Measurements from ENCODE around the gene TUBGCP6.

Gene TUBGCP6

DNA sequence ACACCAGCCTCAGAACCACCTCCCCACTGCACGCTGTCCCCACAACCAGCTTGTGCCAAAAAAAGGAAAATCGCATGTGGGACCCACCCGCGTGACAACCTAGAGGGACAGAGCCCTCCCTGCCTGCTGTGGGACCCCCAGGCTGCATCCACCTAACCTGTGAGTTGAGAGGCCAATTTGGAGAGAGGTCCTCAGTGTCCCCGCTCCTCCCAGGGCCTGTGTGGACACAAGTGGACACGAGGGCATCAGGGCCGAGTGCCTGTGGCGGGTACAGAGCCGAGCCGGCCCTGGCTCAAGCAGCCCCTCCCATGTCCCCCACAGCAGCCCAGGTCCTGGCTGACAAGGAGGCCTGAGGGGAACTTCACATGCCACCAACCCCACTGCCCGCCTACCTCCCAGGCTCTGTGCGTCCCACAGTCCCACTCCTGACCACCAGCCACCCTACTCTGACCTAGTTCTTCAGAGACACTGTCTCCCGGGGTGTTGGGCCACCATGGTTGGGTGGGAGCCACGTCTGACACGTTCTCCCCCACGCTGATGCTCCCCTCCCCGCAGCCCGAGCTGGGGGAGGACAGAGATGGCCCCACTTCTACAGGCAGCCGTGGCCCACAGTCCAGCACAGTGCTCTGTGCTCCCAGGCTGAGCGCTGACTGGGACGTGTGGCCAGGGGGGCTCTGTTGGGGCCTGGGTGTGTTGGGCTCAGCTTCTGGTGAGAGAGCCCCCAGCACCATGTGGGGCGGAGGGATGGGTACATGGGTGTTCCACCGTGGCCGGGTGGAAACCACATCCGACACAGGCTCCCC is 24.8 kb downstream of the TUBGCP6 start:
- TF ChIP-seq, protein P1, sequence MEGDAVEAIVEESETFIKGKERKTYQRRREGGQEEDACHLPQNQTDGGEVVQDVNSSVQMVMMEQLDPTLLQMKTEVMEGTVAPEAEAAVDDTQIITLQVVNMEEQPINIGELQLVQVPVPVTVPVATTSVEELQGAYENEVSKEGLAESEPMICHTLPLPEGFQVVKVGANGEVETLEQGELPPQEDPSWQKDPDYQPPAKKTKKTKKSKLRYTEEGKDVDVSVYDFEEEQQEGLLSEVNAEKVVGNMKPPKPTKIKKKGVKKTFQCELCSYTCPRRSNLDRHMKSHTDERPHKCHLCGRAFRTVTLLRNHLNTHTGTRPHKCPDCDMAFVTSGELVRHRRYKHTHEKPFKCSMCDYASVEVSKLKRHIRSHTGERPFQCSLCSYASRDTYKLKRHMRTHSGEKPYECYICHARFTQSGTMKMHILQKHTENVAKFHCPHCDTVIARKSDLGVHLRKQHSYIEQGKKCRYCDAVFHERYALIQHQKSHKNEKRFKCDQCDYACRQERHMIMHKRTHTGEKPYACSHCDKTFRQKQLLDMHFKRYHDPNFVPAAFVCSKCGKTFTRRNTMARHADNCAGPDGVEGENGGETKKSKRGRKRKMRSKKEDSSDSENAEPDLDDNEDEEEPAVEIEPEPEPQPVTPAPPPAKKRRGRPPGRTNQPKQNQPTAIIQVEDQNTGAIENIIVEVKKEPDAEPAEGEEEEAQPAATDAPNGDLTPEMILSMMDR (IDR thresholded peaks at IDR 0.05): no peak

DNA sequence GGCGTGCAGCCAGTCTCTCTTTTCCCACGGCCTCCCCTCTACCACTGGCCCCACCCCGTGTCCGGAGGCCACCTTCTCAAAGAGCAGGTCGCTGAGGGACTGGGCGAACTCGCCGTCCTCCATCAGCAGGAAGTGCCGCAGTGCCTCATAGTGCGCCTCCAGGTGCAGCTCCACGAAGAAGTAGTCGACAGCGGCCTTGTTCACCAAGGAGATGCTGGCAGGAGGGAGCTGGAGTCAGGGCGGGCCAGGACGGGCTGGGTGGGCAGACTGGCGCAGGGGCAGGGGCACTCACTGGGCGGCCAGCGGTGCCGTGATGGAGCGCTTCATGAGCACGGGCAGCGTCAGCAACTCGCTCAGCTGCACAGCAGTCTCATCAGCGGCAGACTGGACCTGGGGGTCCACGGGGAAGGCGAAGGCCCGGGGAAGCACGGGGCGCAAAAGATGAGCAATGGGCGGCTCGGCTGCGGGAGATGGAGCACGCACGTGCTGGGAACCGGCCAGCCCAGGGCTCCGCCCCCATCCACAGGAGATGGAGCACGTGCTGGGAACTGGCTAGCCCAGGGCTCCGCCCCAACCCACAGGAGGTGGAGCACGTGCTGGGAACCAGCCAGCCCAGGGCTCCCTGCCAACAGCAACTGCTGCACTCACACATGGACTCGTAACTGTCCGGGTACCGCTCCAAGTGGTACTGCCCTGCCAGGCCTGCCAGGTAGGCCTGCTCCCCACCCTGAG is 25.7 kb downstream of the TUBGCP6 start:
- TF ChIP-seq, protein P1 (IDR thresholded peaks at IDR 0.05): no peak

DNA sequence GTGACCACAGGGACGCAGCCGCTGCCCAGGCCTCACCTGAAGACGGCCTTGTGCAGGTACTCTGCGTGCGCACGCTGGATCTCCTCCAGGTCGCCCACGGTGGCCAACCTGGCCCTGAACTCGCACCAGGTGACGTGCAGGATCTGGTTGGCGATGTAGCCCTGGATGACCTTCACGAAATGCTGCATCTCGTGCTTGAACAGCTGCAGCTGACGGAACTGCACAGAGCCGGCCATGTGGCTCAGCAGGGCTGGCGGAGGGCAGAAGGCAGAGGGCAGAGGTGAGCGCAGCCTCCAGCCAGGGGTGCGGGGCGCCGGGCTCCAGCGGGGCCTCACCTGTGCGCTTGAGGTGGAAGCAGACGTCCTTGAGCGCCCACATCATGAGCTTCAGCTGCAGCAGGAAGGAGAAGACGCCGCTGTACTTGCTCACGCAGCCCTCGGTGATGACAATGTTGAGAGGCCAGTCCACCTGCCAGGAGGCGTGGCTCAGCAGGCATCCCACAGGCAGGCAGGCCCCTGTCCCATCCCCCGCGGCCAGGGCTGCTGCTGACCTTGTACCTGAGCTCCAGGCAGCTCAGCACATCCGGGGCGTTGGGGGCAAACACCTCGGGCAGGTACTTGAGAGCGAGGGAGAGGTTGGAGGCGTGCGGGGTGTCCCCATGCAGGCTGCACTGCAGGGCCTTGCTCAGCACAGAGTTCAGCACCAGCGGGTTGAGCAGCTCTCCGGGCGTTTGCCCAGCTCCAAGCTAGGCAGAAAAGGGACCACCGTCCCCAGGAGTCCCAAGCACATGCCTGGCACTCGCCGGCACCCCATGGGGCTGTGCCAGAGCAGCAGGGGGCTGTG is 26.4 kb downstream of the TUBGCP6 start:
- TF ChIP-seq, protein P1 (IDR thresholded peaks at IDR 0.05): no peak

DNA sequence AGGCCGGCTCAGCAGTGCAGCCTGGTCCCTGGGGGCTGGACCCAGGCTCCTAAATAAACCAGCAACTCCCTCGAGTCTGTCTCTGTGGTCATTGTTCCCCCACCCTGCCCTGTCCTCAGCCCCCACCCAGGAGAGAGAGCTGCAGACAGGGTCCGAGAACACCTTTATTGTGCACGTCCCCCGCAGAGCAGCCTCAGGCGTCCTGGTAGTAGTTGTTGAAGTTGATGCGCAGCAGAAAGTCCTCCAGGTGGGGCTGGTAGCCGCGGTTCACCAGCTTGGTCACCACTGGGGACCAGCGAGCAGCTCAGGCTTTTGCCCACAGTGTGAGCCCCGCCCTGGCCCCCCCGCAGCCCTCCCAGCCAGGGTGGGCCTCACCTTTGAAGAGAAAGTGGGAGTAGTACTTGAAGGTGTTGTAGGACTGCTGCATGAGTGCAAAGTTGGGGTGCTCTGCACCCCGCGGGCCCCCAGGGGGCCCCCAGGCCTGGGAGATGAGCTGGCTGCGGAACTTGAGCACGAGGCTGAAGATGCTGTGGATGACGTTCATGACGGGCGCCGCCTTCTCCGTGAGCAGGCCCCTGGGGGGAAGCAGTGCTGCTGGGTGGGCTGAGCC is 27.2 kb downstream of the TUBGCP6 start:
- TF ChIP-seq, protein P1 (IDR thresholded peaks at IDR 0.05): no peak

DNA sequence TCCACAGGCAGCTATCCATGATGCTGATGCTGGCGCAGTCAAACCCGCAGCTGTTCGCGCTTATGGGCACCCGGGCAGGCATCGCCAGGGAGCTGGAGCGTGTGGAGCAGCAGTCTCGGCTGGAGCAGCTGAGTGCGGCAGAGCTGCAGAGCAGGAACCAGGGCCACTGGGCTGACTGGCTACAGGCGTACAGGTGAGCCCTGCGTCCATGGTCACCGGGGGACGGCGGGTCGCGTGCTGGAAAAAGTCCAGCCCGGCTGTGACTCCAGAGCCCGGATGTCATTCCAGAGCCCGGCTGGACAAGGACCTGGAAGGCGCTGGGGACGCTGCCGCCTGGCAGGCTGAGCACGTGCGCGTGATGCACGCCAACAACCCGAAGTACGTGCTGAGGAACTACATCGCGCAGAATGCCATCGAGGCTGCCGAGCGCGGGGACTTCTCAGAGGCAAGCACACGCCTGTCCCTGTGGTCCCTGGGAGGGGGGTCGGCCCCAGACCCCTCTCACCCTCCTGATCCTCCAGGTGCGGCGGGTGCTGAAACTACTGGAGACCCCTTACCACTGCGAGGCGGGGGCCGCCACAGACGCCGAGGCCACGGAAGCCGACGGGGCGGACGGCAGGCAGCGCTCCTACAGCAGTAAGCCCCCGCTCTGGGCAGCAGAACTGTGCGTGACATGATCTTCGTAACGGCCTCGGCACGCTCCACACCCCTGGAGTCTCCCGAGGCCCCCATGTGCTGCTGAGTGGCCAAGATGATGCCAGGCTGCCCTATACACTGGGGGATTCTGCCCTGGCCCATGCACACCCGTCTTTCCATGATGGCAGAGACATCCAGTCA is 27.9 kb downstream of the TUBGCP6 start:
- TF ChIP-seq, protein P1 (IDR thresholded peaks at IDR 0.05): no peak

DNA sequence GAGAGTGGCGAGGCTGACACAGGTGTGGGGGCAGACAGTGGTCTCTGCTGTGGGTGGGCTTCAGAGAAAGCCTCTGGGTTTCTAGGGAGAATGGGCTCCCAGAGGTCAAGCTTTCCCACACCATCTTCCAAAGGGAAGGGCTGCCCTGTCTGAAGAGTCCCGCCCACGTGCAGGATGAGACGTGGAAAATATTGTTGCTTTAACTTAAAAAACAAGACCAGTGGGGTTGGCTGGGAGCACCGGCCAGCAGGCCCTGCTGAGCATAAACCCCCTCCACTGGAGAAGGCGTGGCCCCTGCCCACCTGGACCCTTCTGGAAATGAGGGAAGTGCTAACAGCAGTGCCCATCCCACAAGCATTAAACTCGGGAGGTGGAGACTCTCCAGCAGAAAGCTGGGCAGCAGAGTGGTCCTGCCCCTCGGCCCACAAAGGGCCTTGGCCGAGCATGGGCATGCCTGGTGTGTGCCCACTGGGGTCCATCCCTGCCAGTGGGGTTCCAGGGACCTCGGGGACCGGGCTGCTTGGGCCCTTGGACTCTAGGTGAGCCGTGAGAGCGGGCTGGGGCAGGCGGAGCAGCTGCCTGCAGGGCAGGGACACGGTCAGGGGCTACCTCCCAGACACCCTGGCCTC is 28.7 kb downstream of the TUBGCP6 start:
- TF ChIP-seq, protein P1 (IDR thresholded peaks at IDR 0.05): no peak
